ENCODE results near the gene MR1. TPM values are rescaled to one million over a fixed set of nuclear protein-coding genes. Genes with fewer than 3 reads are reported as not detected.

MR1 gene
- total RNA-seq, 2 experiments from 2014 or later = 37.4 to 38.7 TPM

DNA sequence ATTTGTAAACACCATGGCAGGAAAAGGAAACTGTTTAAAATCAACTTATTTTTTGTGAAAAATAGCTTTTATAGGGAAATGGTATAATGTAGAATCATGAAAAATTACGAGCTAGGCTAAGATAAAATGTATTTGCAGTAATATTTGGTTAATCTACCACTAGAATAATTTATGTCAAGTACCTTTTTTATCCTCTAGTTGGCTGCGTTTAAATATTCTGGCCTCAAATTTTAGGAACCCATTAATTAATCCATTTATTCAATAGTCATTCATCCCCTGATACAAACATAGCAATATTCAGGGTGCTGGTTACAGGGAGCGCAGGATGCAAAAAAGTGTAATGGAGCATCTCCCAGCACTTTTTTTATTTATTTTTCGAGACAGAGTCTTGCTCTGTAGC lies 46.1 kb downstream of the MR1 start:
- Mint-ChIP-seq H3K27me3 (peaks cover 22% of the 10 kb centered on the region), H3K9me3 (no peaks in the 10 kb centered on the region), H3K36me3 (ENCODE audit: low read depth) (no peaks in the 10 kb centered on the region), H3K27ac (no peak overlapping the region), H3K4me3 (no peak overlapping the region), H3K4me1 (peaks cover 23% of the 10 kb centered on the region)
- DNase-seq = no peak
- ChIA-PET CTCF (interaction anchor here (0.6 to 2.8 kb wide), 6 partner anchors 10 to 63 kb away, joined by 3 to 18 read pairs (median 4); no protein-coding TSS in a partner anchor), POLR2A (interaction anchor here (0.6 kb wide), 1 partner anchor 42 kb away, joined by 8 read pairs; no protein-coding TSS in a partner anchor)

DNA sequence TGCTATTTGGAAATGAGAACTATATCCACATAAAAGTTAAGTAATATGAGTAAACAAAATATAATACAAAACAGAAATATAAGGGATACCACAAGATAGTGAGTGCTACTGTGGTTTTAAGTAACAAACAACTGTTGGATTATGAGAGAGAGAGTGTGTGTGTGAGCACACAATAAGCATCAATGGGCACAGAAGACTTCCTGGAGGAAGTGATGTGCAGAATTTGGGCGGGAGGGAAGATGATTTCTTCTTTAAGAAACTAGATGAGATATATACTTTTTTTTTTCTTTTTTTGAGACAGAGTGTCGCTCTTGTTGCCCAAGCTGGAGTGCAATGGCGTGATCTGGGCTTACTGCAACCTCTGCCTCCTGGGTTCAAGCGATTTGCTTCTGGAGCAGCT lies 46.8 kb downstream of the MR1 start:
- Mint-ChIP-seq H3K4me3 (no peak overlapping the region), H3K36me3 (ENCODE audit: low read depth) (no peaks in the 10 kb centered on the region), H3K9me3 (no peaks in the 10 kb centered on the region), H3K27ac (no peak overlapping the region), H3K27me3 (peaks cover 24% of the 10 kb centered on the region), H3K4me1 (peaks cover 23% of the 10 kb centered on the region)
- DNase-seq = no peak
- ChIA-PET CTCF (interaction anchor here (2.3 to 2.8 kb wide), 2 partner anchors 10 to 62 kb away, joined by 7 to 18 read pairs; no protein-coding TSS in a partner anchor), POLR2A (interaction anchor here (0.7 kb wide), 1 partner anchor 10 kb away, joined by 3 read pairs; no protein-coding TSS in a partner anchor)

- CTCF ChIA-PET = interaction anchor here (2.3 kb wide), 1 partner anchor 61 kb away, joined by 18 read pairs; no protein-coding TSS in a partner anchor
- no peak overlapping the region for H3K27ac Mint-ChIP-seq
- no peaks in the 10 kb centered on the region for H3K36me3 Mint-ChIP-seq (ENCODE audit: low read depth)
- DNase-seq = no peak
- H3K4me1 Mint-ChIP-seq = peaks cover 23% of the 10 kb centered on the region
- H3K4me3 Mint-ChIP-seq = no peak overlapping the region
- peaks cover 18% of the 10 kb centered on the region for H3K27me3 Mint-ChIP-seq
- H3K9me3 Mint-ChIP-seq = no peaks in the 10 kb centered on the region
- POLR2A ChIA-PET = no interaction called here
These were observed 47.6 kb downstream of the MR1 start for GRCh38 chr1:181081395-181081794.

GRCh38 chr1:181083842-181084605 lies 50.2 kb downstream of the MR1 start:
- CTCF ChIA-PET = interaction anchor here (0.7 to 4.5 kb wide), 15 partner anchors 9 to 80 kb away, joined by 3 to 31 read pairs (median 3); no protein-coding TSS in a partner anchor
- peak overlapping the region; percentile 2 for H3K27ac Mint-ChIP-seq
- H3K27me3 Mint-ChIP-seq = peaks cover 9% of the 10 kb centered on the region
- peak; percentile 70 for DNase-seq
- H3K9me3 Mint-ChIP-seq = no peaks in the 10 kb centered on the region
- H3K4me3 Mint-ChIP-seq = no peak overlapping the region
- POLR2A ChIA-PET = no interaction called here
- no peaks in the 10 kb centered on the region for H3K36me3 Mint-ChIP-seq (ENCODE audit: low read depth)
- H3K4me1 Mint-ChIP-seq = peaks cover 34% of the 10 kb centered on the region

DNA sequence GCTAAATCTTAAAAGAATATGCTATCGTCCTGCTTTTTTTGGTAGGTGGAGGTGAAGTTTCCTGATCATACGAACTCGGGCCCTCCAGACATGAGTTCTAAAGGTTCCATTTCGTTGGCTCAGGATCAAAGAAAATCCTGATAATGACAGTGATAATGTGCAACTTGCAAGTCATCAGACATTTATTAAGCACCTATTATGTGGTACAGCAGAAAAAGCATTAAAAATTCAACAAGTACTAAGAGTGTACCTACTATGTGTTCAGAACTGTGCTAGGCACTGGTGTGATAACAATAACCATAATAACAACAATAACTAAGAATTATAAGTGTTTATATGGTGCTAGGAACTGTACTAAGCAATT lies 50.8 kb downstream of the MR1 start:
- H3K27ac Mint-ChIP-seq = no peak overlapping the region
- peaks cover 1% of the 10 kb centered on the region for H3K36me3 Mint-ChIP-seq (ENCODE audit: low read depth)
- H3K9me3 Mint-ChIP-seq = no peaks in the 10 kb centered on the region
- peaks cover 5% of the 10 kb centered on the region for H3K27me3 Mint-ChIP-seq
- no peak overlapping the region for H3K4me3 Mint-ChIP-seq
- POLR2A ChIA-PET = no interaction called here
- DNase-seq = no peak
- CTCF ChIA-PET = interaction anchor here (0.7 to 4.5 kb wide), 13 partner anchors 10 to 76 kb away, joined by 3 to 31 read pairs (median 3); no protein-coding TSS in a partner anchor
- peaks cover 30% of the 10 kb centered on the region for H3K4me1 Mint-ChIP-seq

DNA sequence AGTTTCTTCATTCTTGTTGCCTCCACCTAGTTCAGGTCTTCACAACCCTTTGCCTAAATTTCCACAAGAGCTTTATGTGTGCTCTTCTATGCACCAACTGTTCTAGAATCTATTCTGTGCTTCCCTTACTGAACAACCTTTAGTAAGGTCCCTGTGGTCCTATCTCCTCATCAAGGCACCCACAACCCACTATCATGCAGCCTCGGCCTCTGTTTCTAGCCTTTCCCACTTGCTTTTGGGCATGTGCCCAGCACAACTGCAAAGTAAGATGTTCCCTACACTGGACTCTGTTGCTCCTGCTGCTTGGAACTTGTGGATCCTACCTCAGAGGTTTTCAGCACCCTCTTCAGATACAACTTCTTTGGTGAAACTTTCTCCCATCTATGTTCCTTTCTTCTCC lies 52.3 kb downstream of the MR1 start:
- Mint-ChIP-seq H3K4me1 (peaks cover 28% of the 10 kb centered on the region), H3K4me3 (no peak overlapping the region), H3K27me3 (peaks cover 4% of the 10 kb centered on the region), H3K36me3 (ENCODE audit: low read depth) (peaks cover 15% of the 10 kb centered on the region), H3K27ac (no peak overlapping the region), H3K9me3 (no peaks in the 10 kb centered on the region)
- ChIA-PET POLR2A (no interaction called here), CTCF (interaction anchor here (1.2 to 4.5 kb wide), 2 partner anchors 9 to 56 kb away, joined by 3 to 31 read pairs; no protein-coding TSS in a partner anchor)
- DNase-seq = no peak

DNA sequence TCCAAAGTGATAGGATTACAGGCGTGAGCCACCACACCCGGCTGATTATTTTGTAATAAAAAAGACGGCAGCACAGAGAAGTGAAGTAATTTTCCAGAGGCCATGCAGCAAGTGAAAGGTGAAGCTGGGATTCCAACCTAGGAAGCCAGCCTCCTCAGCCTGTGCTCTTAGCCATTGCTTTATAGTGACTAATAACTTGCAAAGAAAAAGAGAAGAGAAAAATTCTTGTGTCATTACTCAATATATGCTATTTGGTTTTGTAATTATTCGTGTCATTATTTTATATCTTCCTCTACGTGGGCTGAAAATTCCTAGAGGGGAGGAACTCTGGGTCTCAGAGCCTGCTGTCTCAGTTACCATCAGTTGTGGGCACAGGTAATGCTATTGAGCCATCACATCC lies 53.1 kb downstream of the MR1 start:
- H3K27ac Mint-ChIP-seq = no peak overlapping the region
- DNase-seq = no peak
- CTCF ChIA-PET = interaction anchor here (1.2 to 5.3 kb wide), 3 partner anchors 10 to 55 kb away, joined by 3 to 31 read pairs (median 30); no protein-coding TSS in a partner anchor

DNA sequence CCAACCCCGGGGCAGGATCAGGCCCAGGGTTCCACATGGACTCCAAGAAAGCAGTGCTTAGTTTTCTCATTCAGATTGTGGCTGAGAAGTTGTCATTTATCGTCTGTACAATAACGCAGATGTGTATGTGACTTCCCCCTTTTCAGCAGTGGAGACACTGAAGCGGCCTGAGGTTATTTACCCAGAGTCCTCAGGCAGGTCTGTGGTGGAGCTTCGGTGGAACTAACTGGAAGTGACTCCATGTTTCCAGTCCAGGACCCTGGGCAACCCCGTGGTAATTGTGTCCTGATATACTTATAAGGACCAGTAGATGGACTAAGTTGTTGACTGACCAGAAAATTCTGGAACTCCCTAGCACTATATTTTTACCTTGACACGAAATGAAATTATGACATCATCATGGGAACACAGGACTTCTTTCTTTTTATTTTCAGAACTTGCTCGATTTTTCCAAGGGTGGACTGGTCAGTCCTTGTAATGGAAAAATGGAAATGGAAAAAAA lies 53.7 kb downstream of the MR1 start:
- H3K4me1 Mint-ChIP-seq = peaks cover 38% of the 10 kb centered on the region
- H3K4me3 Mint-ChIP-seq = peak overlapping the region; percentile 96
- H3K36me3 Mint-ChIP-seq (ENCODE audit: low read depth) = peaks cover 26% of the 10 kb centered on the region
- no peak for DNase-seq
- H3K9me3 Mint-ChIP-seq = no peaks in the 10 kb centered on the region
- ChIA-PET CTCF (interaction anchor here (0.6 to 5.3 kb wide), 3 partner anchors 12 to 533 kb away, joined by 3 to 31 read pairs (median 30); no protein-coding TSS in a partner anchor), POLR2A (no interaction called here)
- peaks cover 4% of the 10 kb centered on the region for H3K27me3 Mint-ChIP-seq
- peak overlapping the region; percentile 96 for H3K27ac Mint-ChIP-seq

More for the DNA sequence above, 53.1 kb downstream of the MR1 start:
- no peak overlapping the region for H3K4me3 Mint-ChIP-seq
- POLR2A ChIA-PET = no interaction called here
- H3K27me3 Mint-ChIP-seq = peaks cover 4% of the 10 kb centered on the region
- H3K4me1 Mint-ChIP-seq = peaks cover 34% of the 10 kb centered on the region
- H3K9me3 Mint-ChIP-seq = no peaks in the 10 kb centered on the region
- H3K36me3 Mint-ChIP-seq (ENCODE audit: low read depth) = peaks cover 23% of the 10 kb centered on the region

DNA sequence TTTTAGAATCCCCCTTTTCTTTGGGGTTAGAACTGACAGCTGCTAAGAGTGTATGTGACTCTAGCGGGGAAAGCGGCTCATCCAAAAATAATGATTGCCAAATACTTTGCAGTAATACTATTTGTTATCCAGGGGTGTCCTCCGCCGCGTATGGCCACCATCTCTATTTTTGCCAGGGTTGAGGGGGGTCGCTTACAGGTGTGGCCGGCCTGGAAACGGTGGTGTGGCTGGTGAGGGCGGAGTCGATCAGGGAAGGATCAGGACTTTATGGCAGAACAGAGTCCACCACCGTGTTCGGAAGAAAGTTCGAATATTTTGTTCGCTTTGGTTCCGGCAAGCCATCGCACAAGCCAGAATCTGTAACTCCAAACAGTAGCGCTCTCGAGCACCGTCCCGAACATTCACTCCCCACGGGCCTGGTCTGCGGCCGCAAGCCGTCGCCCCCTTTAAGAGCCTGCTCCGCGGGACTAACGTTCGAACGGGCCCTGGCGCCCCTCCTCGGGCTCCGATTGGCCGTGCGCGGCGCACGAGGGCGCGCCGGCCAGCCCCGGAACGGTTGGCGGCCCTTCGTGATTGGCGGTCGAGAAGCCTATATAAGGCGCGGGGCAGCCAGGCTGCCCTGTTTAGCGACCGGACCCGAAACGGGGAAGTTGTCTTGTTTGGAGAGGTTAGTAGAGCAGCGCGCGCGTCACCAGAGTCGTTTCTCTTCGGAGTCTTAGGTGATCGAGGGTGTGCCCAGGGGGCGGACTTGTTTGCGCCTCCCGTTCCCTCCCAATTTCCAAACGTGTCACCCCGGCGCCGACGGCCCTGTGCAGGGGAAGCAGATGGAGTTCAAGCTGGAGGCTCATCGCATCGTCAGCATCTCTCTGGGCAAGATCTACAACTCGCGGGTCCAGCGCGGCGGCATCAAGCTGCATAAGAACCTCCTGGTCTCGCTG lies 54.6 kb downstream of the MR1 start, which contains the start of gene IER5:
Gene IER5 (plus strand): TSS at position 622 of the 938 bp plus-strand sequence. CDS start 203 bp downstream, at position 825.
- Mint-ChIP-seq H3K9me3 (no peaks in the 10 kb centered on the region), H3K27ac (peak within 1 kb of the TSS; percentile 96), H3K4me3 (peak within 1 kb of the TSS; percentile 99), H3K4me1 (peaks cover 47% of the 10 kb centered on the region), H3K36me3 (ENCODE audit: low read depth) (peaks cover 35% of the 10 kb centered on the region), H3K27me3 (peaks cover 4% of the 10 kb centered on the region)
- peak; percentile 96 for DNase-seq
- ChIA-PET POLR2A (interaction anchor here (0.6 to 1.3 kb wide), 3 partner anchors 53 to 69 kb away, joined by 3 to 7 read pairs (median 3); no protein-coding TSS in a partner anchor), CTCF (interaction anchor here (0.6 to 5.3 kb wide), 4 partner anchors 11 to 534 kb away, joined by 3 to 42 read pairs (median 30); no protein-coding TSS in a partner anchor)

DNA sequence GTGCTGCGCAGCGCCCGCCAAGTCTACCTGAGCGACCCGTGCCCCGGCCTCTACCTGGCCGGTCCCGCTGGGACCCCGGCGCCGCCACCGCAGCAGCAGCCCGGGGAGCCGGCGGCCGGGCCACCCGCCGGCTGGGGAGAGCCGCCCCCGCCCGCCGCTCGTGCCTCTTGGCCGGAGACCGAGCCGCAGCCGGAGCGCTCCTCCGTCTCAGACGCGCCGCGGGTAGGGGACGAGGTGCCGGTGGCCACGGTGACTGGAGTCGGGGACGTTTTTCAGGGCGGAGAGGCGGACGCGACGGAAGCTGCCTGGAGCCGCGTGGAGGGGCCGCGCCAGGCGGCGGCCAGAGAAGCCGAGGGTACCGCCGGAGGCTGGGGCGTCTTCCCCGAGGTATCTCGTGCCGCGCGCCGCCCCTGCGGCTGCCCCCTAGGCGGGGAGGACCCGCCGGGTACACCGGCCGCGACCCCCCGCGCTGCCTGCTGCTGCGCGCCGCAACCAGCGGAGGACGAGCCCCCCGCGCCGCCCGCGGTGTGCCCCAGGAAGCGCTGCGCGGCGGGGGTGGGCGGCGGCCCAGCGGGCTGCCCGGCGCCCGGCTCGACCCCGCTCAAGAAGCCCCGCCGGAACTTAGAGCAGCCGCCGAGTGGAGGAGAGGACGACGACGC lies 55.4 kb downstream of the MR1 start:
- H3K4me3 Mint-ChIP-seq = peak overlapping the region; percentile 99
- H3K9me3 Mint-ChIP-seq = no peaks in the 10 kb centered on the region
- H3K27ac Mint-ChIP-seq = peak overlapping the region; percentile 96
- ChIA-PET CTCF (interaction anchor here (1.0 to 5.3 kb wide), 6 partner anchors 10 to 81 kb away, joined by 3 to 42 read pairs (median 12); no protein-coding TSS in a partner anchor), POLR2A (interaction anchor here (0.6 to 1.3 kb wide), 3 partner anchors 52 to 70 kb away, joined by 3 to 7 read pairs (median 3); no protein-coding TSS in a partner anchor)
- peaks cover 4% of the 10 kb centered on the region for H3K27me3 Mint-ChIP-seq
- DNase-seq = peak; percentile 23
- peaks cover 40% of the 10 kb centered on the region for H3K36me3 Mint-ChIP-seq (ENCODE audit: low read depth)
- H3K4me1 Mint-ChIP-seq = peaks cover 44% of the 10 kb centered on the region

DNA sequence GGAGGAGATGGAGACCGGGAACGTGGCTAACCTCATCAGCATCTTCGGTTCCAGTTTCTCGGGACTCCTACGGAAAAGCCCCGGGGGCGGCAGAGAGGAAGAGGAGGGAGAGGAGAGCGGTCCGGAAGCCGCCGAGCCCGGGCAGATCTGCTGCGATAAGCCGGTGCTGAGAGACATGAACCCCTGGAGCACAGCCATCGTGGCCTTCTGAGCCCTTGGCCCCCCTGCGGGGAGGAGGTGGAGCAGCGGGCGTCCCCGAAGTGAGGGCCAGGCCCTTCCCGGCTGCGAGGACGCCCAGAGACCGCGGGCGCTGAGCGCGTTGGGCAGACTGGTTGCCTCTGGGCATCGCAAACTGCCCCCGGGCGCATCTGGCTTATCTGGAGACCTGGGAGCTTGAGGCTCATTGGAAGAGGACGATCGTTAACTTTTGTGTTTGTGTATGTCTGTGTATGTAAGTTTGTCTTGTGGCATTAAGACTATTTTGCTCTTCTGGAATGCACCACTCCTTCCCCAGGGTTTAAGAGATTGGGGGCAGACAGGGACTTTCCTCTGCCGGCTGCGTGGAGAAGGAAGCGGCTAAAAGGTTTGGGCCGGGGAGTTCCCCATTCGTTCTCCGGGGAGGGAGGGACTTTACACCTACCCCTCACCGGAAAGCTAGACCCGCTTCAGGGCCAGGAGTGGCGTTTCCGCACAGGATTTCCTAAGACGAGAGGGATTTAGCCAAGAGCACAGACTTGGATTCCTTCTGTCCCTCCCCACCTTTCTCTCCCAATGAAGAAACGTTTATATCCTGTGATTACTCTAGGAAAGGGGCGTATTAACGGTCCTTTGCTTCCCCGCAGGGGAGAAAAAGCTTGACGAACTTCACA lies 56.1 kb downstream of the MR1 start:
- Mint-ChIP-seq H3K9me3 (no peaks in the 10 kb centered on the region), H3K4me3 (peak overlapping the region; percentile 99), H3K27me3 (peaks cover 4% of the 10 kb centered on the region), H3K4me1 (peaks cover 42% of the 10 kb centered on the region), H3K27ac (peak overlapping the region; percentile 95), H3K36me3 (ENCODE audit: low read depth) (peaks cover 46% of the 10 kb centered on the region)
- CTCF ChIA-PET = interaction anchor here (0.6 to 5.3 kb wide), 12 partner anchors 9 to 80 kb away, joined by 3 to 42 read pairs (median 4); no protein-coding TSS in a partner anchor
- POLR2A ChIA-PET = interaction anchor here (0.7 to 1.4 kb wide), 5 partner anchors 9 to 68 kb away, joined by 3 to 7 read pairs (median 3); no protein-coding TSS in a partner anchor
- peak; percentile 73 for DNase-seq

Data from activated CD4-positive, alpha-beta T cell treated with anti-CD3 and anti-CD28 coated beads, Interleukin-2, amount 10 ng/mL, durations not matched to agents 7 days and 5 days (primary cell).